Measurements from ENCODE around the gene SLC16A12. TPM values are rescaled to one million over a fixed set of nuclear protein-coding genes. Genes with fewer than 3 reads are reported as not detected.

SLC16A12 gene
- total and polyA plus RNA-seq, 2 of the 8 experiments (the other 6 are each of a cell fraction or from before 2014, with no cell fraction given) = 1.6 to 1.9 TPM

GRCh38 chr10:89563311-89563710 is 27.9 kb upstream of the SLC16A12 start (continued):
- TF ChIP-seq CHD7 (IDR thresholded peaks at IDR 0.05; ENCODE audit: insufficient replicate concordance, low read length) = no peak
- TF ChIP-seq EP300 (IDR thresholded peaks at IDR 0.05; ENCODE audit: borderline replicate concordance in 1 of 2, low read depth in 2 of 2, low read length in 2 of 2) = no peak
- TF ChIP-seq GABPA (IDR thresholded peaks at IDR 0.05; ENCODE audit: borderline replicate concordance, insufficient read depth, low read length) = no peak
- TF ChIP-seq TAF1 (IDR thresholded peaks at IDR 0.05; ENCODE audit: low read depth, low read length) = no peak
- no peak for TF ChIP-seq RAD21 (IDR thresholded peaks at IDR 0.05 in 1 of 2, conservative IDR thresholded peaks at IDR 0.05 in 1 of 2; ENCODE audit: low read depth in 2 of 2, low read length in 2 of 2)
- TF ChIP-seq CTCF (IDR thresholded peaks at IDR 0.05; ENCODE audit: control extremely low read depth in 1 of 3, insufficient read depth in 1 of 3, low read depth in 1 of 3, low read length in 3 of 3) = no peak
- no peak for TF ChIP-seq CEBPB (IDR thresholded peaks at IDR 0.05; ENCODE audit: low read depth, low read length)
- TF ChIP-seq TCF12 (IDR thresholded peaks at IDR 0.05; ENCODE audit: low read depth, low read length) = no peak

Measured in H1 (cell line).